ENCODE data around the gene FOCAD. TPM values are rescaled to one million over a fixed set of nuclear protein-coding genes. Genes with fewer than 3 reads are reported as not detected.
A peak's percentile ranks its signal among the peaks of the same experiment; 100 is the strongest.

Gene FOCAD
- total RNA-seq, 1 donor from 2014 or later, result 28.7 TPM

- no peaks in the 10 kb centered on the region for H3K27me3 Mint-ChIP-seq (ENCODE audit: low read depth)
- H3K4me3 Mint-ChIP-seq (ENCODE audit: unreplicated experiment), result no peak overlapping the region
- H3K36me3 Mint-ChIP-seq (ENCODE audit: low read depth), result peaks cover 14% of the 10 kb centered on the region
- H3K27ac Mint-ChIP-seq (ENCODE audit: unreplicated experiment), result no peak overlapping the region
- H3K9me3 Mint-ChIP-seq (ENCODE audit: low read depth), result peaks cover 22% of the 10 kb centered on the region
- TF ChIP-seq CTCF (IDR thresholded peaks at IDR 0.05), result no peak
- DNase-seq (ENCODE audit: low spot score), result no peak
- peaks cover 5% of the 10 kb centered on the region for H3K4me1 Mint-ChIP-seq (ENCODE audit: low read depth)
These were observed 160.9 kb downstream of the FOCAD start for GRCh38 chr9:20844916-20845315.

- H3K27me3 Mint-ChIP-seq (ENCODE audit: low read depth), result no peaks in the 10 kb centered on the region
- no peaks in the 10 kb centered on the region for H3K9me3 Mint-ChIP-seq (ENCODE audit: low read depth)
- H3K4me1 Mint-ChIP-seq (ENCODE audit: low read depth), result peaks cover 22% of the 10 kb centered on the region
- H3K4me3 Mint-ChIP-seq (ENCODE audit: unreplicated experiment), result no peak overlapping the region
- no peak overlapping the region for H3K27ac Mint-ChIP-seq (ENCODE audit: unreplicated experiment)
- no peak for DNase-seq (ENCODE audit: low spot score)
- no peaks in the 10 kb centered on the region for H3K36me3 Mint-ChIP-seq (ENCODE audit: low read depth)
- TF ChIP-seq CTCF (IDR thresholded peaks at IDR 0.05), result no peak
These were observed 164.4 kb downstream of the FOCAD start for GRCh38 chr9:20848490-20848889.

GRCh38 chr9:20853866-20854265 lies 169.8 kb downstream of the FOCAD start:
- no peak for DNase-seq (ENCODE audit: low spot score)
- Mint-ChIP-seq H3K9me3 (ENCODE audit: low read depth) (peaks cover 28% of the 10 kb centered on the region), H3K4me1 (ENCODE audit: low read depth) (peaks cover 35% of the 10 kb centered on the region), H3K27me3 (ENCODE audit: low read depth) (no peaks in the 10 kb centered on the region), H3K36me3 (ENCODE audit: low read depth) (peaks cover 15% of the 10 kb centered on the region), H3K27ac (ENCODE audit: unreplicated experiment) (peak overlapping the region; percentile 81), H3K4me3 (ENCODE audit: unreplicated experiment) (no peak overlapping the region)
- TF ChIP-seq CTCF (IDR thresholded peaks at IDR 0.05), result no peak

GRCh38 chr9:20854444-20854843 lies 170.4 kb downstream of the FOCAD start:
- Mint-ChIP-seq H3K27ac (ENCODE audit: unreplicated experiment) (peak overlapping the region; percentile 81), H3K4me3 (ENCODE audit: unreplicated experiment) (peak overlapping the region; percentile 5)
- no peak for DNase-seq (ENCODE audit: low spot score)

GRCh38 chr9:20863945-20864344 lies 179.9 kb downstream of the FOCAD start:
- no peak for DNase-seq (ENCODE audit: low spot score)
- H3K36me3 Mint-ChIP-seq (ENCODE audit: low read depth), result peaks cover 2% of the 10 kb centered on the region
- no peaks in the 10 kb centered on the region for H3K27me3 Mint-ChIP-seq (ENCODE audit: low read depth)
- peaks cover 1% of the 10 kb centered on the region for H3K4me1 Mint-ChIP-seq (ENCODE audit: low read depth)
- no peaks in the 10 kb centered on the region for H3K9me3 Mint-ChIP-seq (ENCODE audit: low read depth)
- no peak overlapping the region for H3K27ac Mint-ChIP-seq (ENCODE audit: unreplicated experiment)
- H3K4me3 Mint-ChIP-seq (ENCODE audit: unreplicated experiment), result no peak overlapping the region
- no peak for TF ChIP-seq CTCF (IDR thresholded peaks at IDR 0.05)

More at GRCh38 chr9:20854444-20854843, 170.4 kb downstream of the FOCAD start:
- Mint-ChIP-seq H3K36me3 (ENCODE audit: low read depth) (peaks cover 15% of the 10 kb centered on the region), H3K9me3 (ENCODE audit: low read depth) (peaks cover 28% of the 10 kb centered on the region), H3K4me1 (ENCODE audit: low read depth) (peaks cover 38% of the 10 kb centered on the region), H3K27me3 (ENCODE audit: low read depth) (no peaks in the 10 kb centered on the region)
- TF ChIP-seq CTCF (IDR thresholded peaks at IDR 0.05), result no peak

Data from chondrocyte (in vitro differentiated cells).